ENCODE data around the gene ACTN1. TPM values are rescaled to one million over a fixed set of nuclear protein-coding genes. Genes with fewer than 3 reads are reported as not detected.
"Not testable (repeated sequence)": the region's sequence is repeated elsewhere in the genome, so short reads cannot be mapped to it uniquely, and the experiment has no call there.

Gene ACTN1
- total RNA-seq, 4 donors from 2014 or later = 103 to 254 (median 136) TPM

DNA sequence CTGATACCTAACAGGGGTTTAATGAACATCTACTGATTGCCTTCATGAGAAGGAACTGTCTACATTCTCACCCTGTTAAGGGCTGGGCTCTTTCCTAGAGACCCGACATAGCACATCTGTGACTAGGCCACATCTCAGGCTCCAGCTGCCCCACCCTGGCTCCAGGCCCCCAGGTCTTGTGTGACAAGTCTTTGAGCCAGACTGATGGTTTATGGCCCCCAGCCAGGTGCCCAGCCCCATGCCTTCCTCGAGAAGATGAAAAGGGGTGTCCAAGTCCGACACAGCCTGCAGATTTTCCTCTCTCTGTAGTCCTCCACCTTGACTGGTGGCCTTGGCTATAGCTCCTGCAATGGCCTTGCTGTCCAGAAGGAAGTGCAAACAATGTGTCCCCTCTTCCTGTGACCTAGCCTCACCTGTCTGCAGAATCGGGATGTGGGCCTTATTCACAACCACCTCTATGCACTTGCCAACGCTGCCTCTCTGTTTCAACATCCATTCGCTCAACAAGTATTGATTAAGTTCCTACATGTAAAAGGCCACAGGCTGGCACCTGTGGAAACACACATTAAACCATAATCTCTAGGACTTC, 4.2 kb downstream of the ACTN1 start:
- TF ChIP-seq, protein P1, sequence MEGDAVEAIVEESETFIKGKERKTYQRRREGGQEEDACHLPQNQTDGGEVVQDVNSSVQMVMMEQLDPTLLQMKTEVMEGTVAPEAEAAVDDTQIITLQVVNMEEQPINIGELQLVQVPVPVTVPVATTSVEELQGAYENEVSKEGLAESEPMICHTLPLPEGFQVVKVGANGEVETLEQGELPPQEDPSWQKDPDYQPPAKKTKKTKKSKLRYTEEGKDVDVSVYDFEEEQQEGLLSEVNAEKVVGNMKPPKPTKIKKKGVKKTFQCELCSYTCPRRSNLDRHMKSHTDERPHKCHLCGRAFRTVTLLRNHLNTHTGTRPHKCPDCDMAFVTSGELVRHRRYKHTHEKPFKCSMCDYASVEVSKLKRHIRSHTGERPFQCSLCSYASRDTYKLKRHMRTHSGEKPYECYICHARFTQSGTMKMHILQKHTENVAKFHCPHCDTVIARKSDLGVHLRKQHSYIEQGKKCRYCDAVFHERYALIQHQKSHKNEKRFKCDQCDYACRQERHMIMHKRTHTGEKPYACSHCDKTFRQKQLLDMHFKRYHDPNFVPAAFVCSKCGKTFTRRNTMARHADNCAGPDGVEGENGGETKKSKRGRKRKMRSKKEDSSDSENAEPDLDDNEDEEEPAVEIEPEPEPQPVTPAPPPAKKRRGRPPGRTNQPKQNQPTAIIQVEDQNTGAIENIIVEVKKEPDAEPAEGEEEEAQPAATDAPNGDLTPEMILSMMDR (IDR thresholded peaks at IDR 0.05) = no peak
- no peak for ATAC-seq (ENCODE audit: low FRiP score)
- DNase-seq (ENCODE audit: low spot score) = no peak

DNA sequence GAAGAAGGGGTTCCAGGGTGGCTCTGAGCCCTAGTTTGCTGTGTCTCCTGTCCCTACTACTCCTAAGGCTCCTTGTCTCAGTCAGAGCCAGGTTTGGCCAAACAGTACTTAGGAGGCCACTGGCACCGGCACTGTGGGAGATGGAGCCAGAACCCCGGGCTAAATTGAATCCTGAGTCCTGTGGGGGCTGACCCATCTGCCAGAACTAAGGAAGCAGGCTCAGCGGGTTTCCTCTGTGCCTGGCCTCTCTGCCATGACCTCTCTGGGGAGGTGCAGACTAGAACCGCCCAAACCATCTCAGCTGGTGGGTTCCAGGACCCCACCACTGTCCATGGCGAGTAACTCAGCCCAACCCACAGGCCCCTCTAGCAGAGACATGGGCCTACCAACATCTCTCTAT, 5.5 kb downstream of the ACTN1 start:
- DNase-seq (ENCODE audit: low spot score) (no peak), ATAC-seq (ENCODE audit: low FRiP score) (no peak)
- TF ChIP-seq, protein P1 (IDR thresholded peaks at IDR 0.05) = no peak

DNA sequence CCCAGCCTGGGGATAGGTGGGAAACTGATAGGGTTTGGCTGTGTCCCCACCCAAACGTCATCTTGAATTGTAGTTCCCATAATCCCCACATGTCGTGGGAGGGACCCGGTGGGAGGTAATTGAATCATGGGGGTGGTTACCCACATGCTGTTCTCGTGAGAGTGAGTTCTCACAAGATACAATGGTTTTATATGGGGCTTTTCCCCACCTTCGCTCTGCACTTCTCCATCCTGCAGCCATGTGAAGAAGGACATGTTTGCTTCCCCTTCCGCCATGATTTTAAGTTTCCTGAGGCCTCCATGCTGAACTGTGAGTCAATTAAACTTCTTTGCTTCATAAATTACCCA, 5.9 kb downstream of the ACTN1 start:
- DNase-seq (ENCODE audit: low spot score); ATAC-seq (ENCODE audit: low FRiP score): not testable (repeated sequence)

DNA sequence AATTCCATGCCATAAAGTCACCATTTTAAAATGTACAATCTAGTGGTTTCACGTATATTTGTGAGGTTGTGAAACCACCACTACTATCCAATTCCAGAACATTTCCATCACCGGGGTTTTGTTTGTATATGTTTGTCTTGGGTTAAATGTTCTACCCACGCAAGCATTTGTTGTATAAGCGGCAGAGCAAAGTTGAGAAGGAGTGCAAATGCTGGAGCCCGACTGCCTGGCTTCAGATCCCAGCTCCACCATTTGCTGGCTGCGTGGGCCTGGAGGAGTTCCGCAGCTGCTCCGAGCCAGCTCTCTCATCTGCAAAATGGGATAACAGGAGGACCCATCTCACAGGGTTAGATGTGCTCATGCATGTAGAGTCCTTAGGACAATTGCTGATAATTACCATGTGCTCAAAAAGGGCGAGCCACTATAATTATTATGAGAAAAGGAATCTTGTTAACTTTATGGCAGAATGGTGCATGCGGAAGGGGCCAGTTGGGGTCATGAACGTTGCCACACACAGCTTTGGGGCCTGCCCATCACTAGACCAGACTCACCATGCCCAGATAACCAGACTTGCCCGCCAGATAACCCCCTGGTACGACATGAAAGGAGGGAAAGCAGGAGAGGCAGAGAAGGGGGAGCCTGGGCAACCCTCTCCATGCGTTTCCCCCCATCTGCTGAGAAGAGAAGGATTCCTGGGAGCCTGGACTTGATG, 6.4 kb downstream of the ACTN1 start:
- no peak for ATAC-seq (ENCODE audit: low FRiP score)
- TF ChIP-seq, protein P1 (IDR thresholded peaks at IDR 0.05) = no peak
- no peak for DNase-seq (ENCODE audit: low spot score)

DNA sequence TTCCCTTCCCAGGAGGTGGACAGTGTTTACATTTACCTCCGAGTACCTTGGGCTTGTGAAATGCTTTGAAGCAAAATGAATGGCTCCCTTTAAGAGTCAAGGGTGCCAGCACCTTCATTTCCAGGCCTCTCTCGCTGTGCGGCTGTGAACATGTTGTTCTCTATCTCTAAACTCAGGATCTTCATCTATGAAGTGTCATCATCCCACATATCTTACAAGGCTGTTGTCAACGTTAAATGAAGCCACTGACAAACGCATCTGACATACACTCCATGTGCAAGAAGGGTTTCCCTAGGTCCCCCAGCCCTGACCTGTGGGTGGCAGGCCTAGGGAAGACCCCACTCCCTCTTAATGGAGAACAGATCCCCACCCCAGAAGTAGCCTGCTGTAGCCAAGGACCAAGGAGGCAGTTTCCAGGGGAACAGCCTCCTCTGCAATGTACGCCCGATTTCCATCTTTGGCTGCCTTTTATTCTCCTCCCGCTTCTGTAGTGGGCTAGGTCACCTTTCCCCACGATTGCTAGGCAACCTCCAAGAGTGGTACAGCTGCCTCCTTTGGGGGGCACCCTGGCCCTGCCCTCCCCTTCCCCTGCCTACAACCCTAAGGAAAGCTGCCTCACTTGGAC, 7.6 kb downstream of the ACTN1 start:
- ATAC-seq (ENCODE audit: low FRiP score) (no peak), DNase-seq (ENCODE audit: low spot score) (no peak)
- TF ChIP-seq, protein P1 (IDR thresholded peaks at IDR 0.05) = no peak

DNA sequence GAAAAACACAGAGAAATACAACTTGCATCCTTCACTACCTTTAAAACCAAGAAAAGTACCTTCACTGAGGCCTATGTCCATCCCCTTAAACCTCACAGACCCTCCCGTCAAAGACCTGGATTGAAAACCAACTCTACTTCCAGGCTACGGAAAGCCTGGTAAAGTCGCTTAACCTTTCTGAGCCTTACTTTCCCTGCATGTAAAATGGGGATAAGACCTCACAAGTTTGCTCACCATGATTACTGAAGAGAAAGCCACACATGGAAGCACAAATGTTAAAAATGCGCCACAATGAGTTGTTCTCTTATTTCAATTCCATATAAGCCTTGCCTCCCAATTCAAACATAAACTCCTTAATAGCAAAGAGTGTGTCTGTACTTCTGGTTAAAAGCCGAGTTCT, 8.4 kb downstream of the ACTN1 start:
- DNase-seq (ENCODE audit: low spot score) = no peak
- TF ChIP-seq, protein P1 (IDR thresholded peaks at IDR 0.05) = no peak

DNA sequence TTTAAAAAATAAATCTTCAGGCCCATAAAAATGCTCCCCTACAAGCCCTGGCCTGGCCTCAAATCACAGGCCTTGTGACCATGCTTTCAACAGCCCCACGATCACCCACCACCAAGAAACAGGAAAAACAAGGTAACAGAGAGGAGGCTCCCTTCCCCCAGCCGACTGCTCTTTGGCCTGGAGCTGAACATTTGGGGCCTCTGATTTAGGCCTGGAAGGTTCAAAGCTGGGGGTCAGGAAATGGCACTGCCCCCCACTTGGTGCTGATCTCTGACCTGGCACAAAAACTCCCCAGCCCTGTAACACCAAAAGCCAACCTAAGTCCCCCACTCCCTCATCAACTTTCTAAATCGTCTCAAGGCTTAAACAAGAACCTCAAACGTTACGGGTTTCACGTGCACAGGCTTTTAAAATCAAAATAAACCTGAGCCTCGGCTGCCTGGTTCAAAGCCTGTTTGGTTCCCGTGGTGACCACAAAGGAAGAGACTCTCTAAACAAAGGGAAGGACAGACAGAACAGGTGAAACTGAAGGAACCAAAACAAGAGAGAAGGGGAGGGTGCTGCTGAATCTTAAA, 9.0 kb downstream of the ACTN1 start:
- TF ChIP-seq, protein P1 (IDR thresholded peaks at IDR 0.05) = no peak
- ATAC-seq (ENCODE audit: low FRiP score) = no peak
- DNase-seq (ENCODE audit: low spot score) = no peak

More for the DNA sequence above, 8.4 kb downstream of the ACTN1 start:
- no peak for ATAC-seq (ENCODE audit: low FRiP score)
